ENCODE results near the gene GCK.

Gene GCK

DNA sequence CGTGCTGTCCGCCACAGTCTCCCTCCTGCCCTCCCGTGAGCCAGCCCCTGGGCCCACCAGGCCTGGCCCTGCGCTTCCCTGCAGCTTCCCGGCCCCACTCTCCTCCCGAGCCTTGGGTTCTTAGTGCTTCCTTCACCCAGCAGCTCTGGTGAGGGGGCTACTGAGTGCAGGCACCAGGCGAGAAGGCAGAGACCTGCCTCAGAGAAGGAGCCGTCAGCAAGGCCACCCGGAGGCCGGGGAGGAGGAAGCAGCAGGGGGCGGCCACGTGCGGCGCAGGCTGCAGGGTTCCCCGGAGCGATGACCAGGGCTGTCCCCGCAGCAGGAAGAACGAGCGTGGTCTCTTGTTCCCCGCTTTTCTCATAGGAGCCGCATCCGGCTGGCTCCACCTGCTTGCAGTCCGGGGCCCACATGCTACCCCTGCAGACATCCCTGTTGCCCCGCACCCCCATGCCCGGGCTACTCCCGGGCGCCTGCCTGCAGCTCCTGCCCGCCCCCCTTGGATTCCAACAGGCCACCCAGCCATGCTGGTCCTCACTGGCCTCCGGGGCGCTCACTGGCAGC is 32.1 kb upstream of the GCK start:
- H4K20me1 ChIP-seq (ENCODE audit: insufficient read depth): no peaks in the 10 kb centered on the region
- H3K4me3 ChIP-seq (IDR thresholded peaks at IDR 0.05; ENCODE audit: insufficient read depth, low read depth, low read length): no peak overlapping the region
- H3K27ac ChIP-seq: no peak overlapping the region
- H3K27me3 ChIP-seq (ENCODE audit: insufficient read depth, low read depth): peaks cover 15% of the 10 kb centered on the region
- H3K9ac ChIP-seq: no peak overlapping the region
- no peak overlapping the region for H2AFZ ChIP-seq (ENCODE audit: low read depth)
- no peak for TF ChIP-seq CTCF (conservative IDR thresholded peaks at IDR 0.05; ENCODE audit: low read depth, low read length)
- no peaks in the 10 kb centered on the region for H3K4me1 ChIP-seq (ENCODE audit: low read depth, poor library complexity, severe bottlenecking)
- H3K79me2 ChIP-seq (ENCODE audit: insufficient read depth, low read depth): no peaks in the 10 kb centered on the region
- no peaks in the 10 kb centered on the region for H3K36me3 ChIP-seq (ENCODE audit: insufficient read depth)
- H3K4me2 ChIP-seq: no peak overlapping the region

- Histone ChIP-seq H2AFZ (ENCODE audit: low read depth) (no peak overlapping the region), H3K27ac (no peak overlapping the region)
Measured at GRCh38 chr7:44220358-44221112, 31.3 kb upstream of the GCK start.

GRCh38 chr7:44220046-44220357 is 30.8 kb upstream of the GCK start:
- H3K9ac ChIP-seq: no peak overlapping the region
- H3K27me3 ChIP-seq (ENCODE audit: insufficient read depth, low read depth): peaks cover 2% of the 10 kb centered on the region
- H3K79me2 ChIP-seq (ENCODE audit: insufficient read depth, low read depth): no peaks in the 10 kb centered on the region
- no peak overlapping the region for H3K4me3 ChIP-seq (IDR thresholded peaks at IDR 0.05; ENCODE audit: insufficient read depth, low read depth, low read length)
- H3K27ac ChIP-seq: no peak overlapping the region
- no peak for TF ChIP-seq CTCF (conservative IDR thresholded peaks at IDR 0.05; ENCODE audit: low read depth, low read length)
- H3K4me2 ChIP-seq: no peak overlapping the region
- H3K36me3 ChIP-seq (ENCODE audit: insufficient read depth): no peaks in the 10 kb centered on the region
- no peak overlapping the region for H2AFZ ChIP-seq (ENCODE audit: low read depth)
- no peaks in the 10 kb centered on the region for H3K4me1 ChIP-seq (ENCODE audit: low read depth, poor library complexity, severe bottlenecking)
- H4K20me1 ChIP-seq (ENCODE audit: insufficient read depth): no peaks in the 10 kb centered on the region

More at GRCh38 chr7:44220358-44221112, 31.3 kb upstream of the GCK start:
- H3K4me3 ChIP-seq (IDR thresholded peaks at IDR 0.05; ENCODE audit: insufficient read depth, low read depth, low read length): no peak overlapping the region
- H3K27me3 ChIP-seq (ENCODE audit: insufficient read depth, low read depth): peaks cover 7% of the 10 kb centered on the region
- H4K20me1 ChIP-seq (ENCODE audit: insufficient read depth): no peaks in the 10 kb centered on the region
- H3K9ac ChIP-seq: no peak overlapping the region
- H3K4me2 ChIP-seq: no peak overlapping the region
- TF ChIP-seq CTCF (conservative IDR thresholded peaks at IDR 0.05; ENCODE audit: low read depth, low read length): no peak
- no peaks in the 10 kb centered on the region for H3K36me3 ChIP-seq (ENCODE audit: insufficient read depth)
- no peaks in the 10 kb centered on the region for H3K4me1 ChIP-seq (ENCODE audit: low read depth, poor library complexity, severe bottlenecking)
- H3K79me2 ChIP-seq (ENCODE audit: insufficient read depth, low read depth): no peaks in the 10 kb centered on the region

DNA sequence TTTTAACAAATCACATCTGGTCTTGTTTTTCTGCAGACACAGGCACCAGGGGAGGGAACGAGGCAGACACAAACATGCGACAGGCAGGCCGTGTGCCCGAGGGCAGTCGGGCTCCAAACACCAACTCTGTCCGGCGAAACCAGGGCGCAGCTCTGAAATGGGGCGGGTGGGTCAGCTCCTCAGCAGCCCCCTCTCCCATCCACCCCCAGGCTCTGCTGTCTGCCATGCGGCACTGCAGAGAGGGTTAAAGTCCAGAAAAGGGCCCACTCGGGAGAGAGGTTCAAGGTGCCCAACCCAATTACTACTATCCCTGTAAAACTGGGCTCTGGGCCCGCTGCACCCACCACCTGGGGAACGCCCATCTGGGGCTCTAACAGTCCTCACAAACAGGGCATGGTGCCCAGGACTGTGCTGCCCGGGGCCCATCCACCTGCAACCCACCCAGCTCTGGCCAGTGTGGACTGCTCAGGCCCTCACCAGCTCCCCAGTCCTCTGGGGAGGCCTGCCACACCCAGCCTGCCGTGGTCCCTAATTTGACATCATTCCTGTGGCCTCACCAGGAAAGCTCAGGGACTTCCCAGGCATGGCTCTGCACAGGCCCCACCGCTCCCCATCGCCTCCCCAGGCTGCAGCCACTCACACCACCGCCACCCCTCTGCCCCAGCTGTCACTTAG is 30.3 kb upstream of the GCK start:
- H3K27ac ChIP-seq: no peak overlapping the region
- no peaks in the 10 kb centered on the region; the same call in 1 of the 2 replicates for H3K27me3 ChIP-seq (ENCODE audit: insufficient read depth, low read depth)
- no peak overlapping the region for H2AFZ ChIP-seq (ENCODE audit: low read depth)
- no peak overlapping the region for H3K4me2 ChIP-seq
- no peak overlapping the region for H3K4me3 ChIP-seq (IDR thresholded peaks at IDR 0.05; ENCODE audit: insufficient read depth, low read depth, low read length)
- no peak overlapping the region for H3K9ac ChIP-seq
- H4K20me1 ChIP-seq (ENCODE audit: insufficient read depth): no peaks in the 10 kb centered on the region
- no peaks in the 10 kb centered on the region for H3K4me1 ChIP-seq (ENCODE audit: low read depth, poor library complexity, severe bottlenecking)
- no peak for TF ChIP-seq CTCF (conservative IDR thresholded peaks at IDR 0.05; ENCODE audit: low read depth, low read length)
- no peaks in the 10 kb centered on the region for H3K36me3 ChIP-seq (ENCODE audit: insufficient read depth)
- H3K79me2 ChIP-seq (ENCODE audit: insufficient read depth, low read depth): no peaks in the 10 kb centered on the region

Data from KMS-11 (cell line).